ENCODE data around the gene DMTF1.
"Not testable (repeated sequence)": the region's sequence is repeated elsewhere in the genome, so short reads cannot be mapped to it uniquely, and the experiment has no call there.

Gene DMTF1

DNA sequence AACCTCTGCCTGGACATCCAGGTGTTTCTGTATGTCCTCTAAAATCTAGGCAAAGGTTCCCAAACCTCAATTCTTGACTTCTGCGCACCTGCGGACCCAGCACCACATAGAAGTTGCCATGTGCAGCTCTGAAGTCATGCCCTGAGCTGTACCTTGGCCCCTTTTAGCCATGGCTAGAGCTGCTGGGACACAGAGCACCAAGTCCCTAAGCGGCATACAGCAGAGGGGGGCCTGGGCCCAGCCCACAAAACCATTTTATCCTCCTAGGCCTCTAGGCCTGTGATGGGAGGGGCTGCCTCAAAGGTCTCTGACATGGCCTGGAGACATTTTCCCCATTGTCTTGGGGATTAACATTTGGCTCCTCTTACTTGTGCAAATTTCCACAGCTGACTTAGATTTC is 52.7 kb downstream of the DMTF1 start:
- no peak overlapping the region for H3K4me3 ChIP-seq (replicated peaks; ENCODE audit: low read depth, low read length)
- TF ChIP-seq, protein P1, sequence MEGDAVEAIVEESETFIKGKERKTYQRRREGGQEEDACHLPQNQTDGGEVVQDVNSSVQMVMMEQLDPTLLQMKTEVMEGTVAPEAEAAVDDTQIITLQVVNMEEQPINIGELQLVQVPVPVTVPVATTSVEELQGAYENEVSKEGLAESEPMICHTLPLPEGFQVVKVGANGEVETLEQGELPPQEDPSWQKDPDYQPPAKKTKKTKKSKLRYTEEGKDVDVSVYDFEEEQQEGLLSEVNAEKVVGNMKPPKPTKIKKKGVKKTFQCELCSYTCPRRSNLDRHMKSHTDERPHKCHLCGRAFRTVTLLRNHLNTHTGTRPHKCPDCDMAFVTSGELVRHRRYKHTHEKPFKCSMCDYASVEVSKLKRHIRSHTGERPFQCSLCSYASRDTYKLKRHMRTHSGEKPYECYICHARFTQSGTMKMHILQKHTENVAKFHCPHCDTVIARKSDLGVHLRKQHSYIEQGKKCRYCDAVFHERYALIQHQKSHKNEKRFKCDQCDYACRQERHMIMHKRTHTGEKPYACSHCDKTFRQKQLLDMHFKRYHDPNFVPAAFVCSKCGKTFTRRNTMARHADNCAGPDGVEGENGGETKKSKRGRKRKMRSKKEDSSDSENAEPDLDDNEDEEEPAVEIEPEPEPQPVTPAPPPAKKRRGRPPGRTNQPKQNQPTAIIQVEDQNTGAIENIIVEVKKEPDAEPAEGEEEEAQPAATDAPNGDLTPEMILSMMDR (IDR thresholded peaks at IDR 0.05; ENCODE audit: low read depth, low read length, missing control alignments), result no peak
- DNase-seq (ENCODE audit: extremely low read depth, low read depth), result no peak

DNA sequence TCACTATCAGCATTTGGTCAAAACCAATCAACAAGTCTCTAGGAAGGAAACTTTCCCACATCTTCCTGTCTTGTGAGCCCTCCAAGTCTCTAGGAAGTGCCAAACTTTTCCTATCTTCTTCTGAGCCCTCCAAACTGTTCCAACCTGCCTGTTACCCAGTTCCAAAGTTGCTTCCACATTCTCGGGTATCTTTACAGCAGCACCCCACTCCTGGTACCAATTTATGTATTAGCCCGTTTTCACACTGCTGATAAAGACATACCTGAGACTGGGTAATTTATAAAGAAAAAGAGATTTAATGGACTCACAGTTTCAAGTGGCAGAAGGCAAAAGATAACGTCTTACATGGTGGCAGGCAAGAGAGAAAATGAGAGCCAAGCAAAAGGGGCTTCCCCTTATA is 53.4 kb downstream of the DMTF1 start:
- H3K4me3 ChIP-seq (replicated peaks; ENCODE audit: low read depth, low read length); DNase-seq (ENCODE audit: extremely low read depth, low read depth): not testable (repeated sequence)

DNA sequence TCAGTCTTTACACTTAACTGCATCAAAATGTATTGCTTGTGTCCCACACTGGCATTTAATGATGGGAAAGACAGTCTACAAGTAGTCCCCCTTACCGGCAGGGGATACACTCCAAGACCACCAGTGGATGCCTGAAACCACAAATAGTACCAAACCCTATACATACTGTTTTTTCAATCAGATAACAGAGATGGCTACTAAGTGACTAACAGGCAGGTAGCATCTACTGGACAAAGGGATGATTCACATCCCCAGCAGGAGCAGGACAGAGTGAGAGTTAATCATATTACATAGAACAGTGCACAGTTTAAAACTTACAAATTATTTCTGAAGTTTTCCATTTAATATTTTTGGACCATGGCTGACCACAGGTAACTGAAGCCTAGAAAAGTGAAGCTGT is 54.1 kb downstream of the DMTF1 start:
- H3K4me3 ChIP-seq (replicated peaks; ENCODE audit: low read depth, low read length), result no peak overlapping the region
- DNase-seq (ENCODE audit: extremely low read depth, low read depth), result no peak
- TF ChIP-seq, protein P1 (IDR thresholded peaks at IDR 0.05; ENCODE audit: low read depth, low read length, missing control alignments), result no peak

DNA sequence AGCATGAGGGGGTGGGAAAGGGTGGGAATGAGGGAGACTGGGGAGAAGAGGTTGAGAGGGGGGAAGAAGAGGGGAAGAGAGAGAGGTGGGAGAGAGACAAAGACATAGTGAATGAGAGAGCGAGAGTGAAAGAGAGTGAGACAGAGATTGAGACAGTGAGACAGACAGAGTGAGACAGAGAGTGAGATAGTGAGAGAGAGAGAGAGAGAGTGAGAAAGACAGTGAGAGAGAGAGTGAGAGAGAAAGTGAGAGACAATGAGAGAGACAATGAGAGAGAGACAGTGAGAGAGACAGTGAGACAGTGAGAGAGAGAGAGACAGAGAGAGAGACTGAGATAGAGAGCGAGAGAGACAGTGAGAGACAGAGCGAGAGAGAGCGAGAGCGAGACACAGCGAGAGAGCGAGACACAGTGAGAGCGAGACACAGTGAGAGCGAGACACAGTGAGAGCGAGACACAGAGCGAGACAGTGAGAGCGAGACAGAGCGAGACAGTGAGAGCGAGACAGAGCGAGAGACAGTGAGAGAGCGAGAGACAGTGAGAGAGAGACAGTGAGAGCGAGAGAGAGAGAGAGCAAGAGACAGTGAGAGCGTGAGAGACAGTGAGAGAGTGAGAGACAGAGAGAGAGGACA is 57.2 kb downstream of the DMTF1 start:
- H3K4me3 ChIP-seq (replicated peaks; ENCODE audit: low read depth, low read length), result no peak overlapping the region
- TF ChIP-seq, protein P1 (IDR thresholded peaks at IDR 0.05; ENCODE audit: low read depth, low read length, missing control alignments), result no peak
- DNase-seq (ENCODE audit: extremely low read depth, low read depth), result no peak

DNA sequence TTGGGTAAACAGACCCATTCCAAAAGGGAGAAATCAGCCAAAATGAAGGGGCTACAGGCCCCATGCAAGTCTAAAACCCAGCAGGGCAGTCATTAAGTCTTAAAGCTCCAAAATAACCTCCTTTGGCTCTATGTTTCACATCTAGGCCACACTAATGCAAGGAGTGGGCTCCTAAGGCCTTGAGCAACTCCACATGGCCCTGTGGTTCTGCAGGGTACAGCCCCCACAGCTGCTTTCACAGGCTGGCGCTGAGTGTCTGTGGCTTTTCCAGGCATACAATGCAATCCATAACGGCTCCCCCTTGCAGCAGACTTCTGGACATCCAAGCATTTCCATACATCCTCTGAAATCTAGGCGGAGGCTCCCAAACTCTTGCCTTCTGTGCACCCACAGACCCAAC is 58.3 kb downstream of the DMTF1 start:
- DNase-seq (ENCODE audit: extremely low read depth, low read depth), result no peak
- TF ChIP-seq, protein P1 (IDR thresholded peaks at IDR 0.05; ENCODE audit: low read depth, low read length, missing control alignments), result no peak
- no peak overlapping the region for H3K4me3 ChIP-seq (replicated peaks; ENCODE audit: low read depth, low read length)

DNA sequence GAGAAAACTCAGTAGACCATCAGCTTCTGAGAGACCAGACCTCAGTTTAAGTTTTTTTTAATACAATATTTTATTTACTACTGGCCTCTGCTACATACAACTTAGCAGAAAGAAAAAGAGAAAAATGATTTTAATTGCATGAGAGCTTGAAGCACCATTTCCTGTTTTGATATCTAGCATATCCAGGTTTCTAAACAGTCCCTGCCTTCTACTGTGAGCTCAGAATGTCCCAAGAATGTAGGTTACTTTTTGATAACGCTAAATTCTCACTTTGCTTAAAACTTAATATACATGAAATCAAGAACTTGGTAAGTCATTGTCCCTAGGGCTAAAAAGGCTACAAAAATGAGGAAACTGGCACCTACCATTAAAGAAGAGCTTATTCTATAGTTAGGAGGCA is 60.2 kb downstream of the DMTF1 start:
- TF ChIP-seq, protein P1 (IDR thresholded peaks at IDR 0.05; ENCODE audit: low read depth, low read length, missing control alignments), result no peak
- DNase-seq (ENCODE audit: extremely low read depth, low read depth), result no peak
- no peak overlapping the region for H3K4me3 ChIP-seq (replicated peaks; ENCODE audit: low read depth, low read length)

DNA sequence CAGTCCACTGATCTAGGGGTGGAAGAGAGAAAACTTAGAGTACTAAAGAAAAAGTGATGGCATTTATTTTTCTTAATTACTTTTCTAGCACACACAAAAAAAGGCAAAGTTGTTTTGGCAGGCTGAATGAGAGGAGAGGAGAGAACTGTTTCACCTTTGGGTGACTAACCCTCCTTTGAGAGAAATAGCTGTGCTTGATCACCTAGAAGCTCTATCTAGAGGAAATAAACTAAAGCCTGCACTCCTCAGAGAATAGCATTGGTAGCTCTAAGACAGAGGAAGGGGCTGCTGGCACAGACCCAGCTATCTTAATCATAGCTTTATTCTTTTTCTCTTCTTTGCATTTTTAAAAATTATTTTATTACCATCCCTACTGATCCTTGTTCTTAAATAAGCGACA is 61.0 kb downstream of the DMTF1 start:
- DNase-seq (ENCODE audit: extremely low read depth, low read depth), result no peak
- H3K4me3 ChIP-seq (replicated peaks; ENCODE audit: low read depth, low read length), result no peak overlapping the region
- TF ChIP-seq, protein P1 (IDR thresholded peaks at IDR 0.05; ENCODE audit: low read depth, low read length, missing control alignments), result no peak

Measured in HFF-Myc (cell line).